NCI-H748 (cell line): ENCODE measurements around the gene DNAJC27.

ENCODE experiments used
- DNase-seq: peaks from one replicate; lab custom pipeline; 2025; ENCODE audit not compliant: unreplicated experiment; lab: John Stamatoyannopoulos, UW

Gene DNAJC27

DNA sequence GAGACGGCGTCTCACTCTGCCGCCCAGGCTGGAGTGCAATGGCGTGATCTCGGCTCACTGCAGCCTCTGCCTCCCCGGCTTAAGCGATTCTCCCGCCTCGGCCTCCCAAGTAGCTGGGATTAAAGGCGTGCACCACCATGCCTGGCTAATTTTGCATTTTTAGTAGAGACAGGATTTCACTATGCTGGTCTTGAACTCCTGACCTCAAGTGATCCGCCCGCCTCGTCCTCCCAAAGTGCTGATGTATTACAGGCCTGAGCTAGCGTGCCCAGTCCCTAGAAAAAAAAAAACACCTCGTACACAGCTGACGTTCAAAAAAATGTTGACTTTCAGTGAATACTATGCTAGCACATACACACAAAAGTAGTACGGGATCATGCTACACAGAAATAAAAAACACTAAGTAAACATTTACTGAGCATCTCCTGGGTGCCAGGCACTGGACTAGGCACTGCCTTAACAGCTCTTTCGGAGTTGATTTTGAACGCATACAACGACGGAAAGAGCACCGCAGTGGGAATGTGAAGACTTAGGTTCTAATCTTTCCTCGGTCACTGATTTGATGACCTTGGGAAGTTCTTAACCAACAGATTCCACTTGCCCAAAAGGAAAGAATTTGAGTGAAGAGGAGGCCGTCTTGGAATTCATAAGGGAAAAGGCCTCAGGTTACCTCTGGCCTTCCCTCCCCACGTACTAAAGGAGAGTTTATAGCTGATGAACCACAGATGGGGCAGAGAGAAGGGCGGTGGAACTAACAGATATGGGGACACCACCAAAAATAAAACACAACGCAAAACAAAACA lies 1.1 kb downstream of the DNAJC27 start:
- DNase-seq: no peak

GRCh38 chr2:24969784-24970183 lies 2.0 kb downstream of the DNAJC27 start:
- no peak for DNase-seq

GRCh38 chr2:24961903-24962302 lies 9.9 kb downstream of the DNAJC27 start:
- no peak for DNase-seq

DNA sequence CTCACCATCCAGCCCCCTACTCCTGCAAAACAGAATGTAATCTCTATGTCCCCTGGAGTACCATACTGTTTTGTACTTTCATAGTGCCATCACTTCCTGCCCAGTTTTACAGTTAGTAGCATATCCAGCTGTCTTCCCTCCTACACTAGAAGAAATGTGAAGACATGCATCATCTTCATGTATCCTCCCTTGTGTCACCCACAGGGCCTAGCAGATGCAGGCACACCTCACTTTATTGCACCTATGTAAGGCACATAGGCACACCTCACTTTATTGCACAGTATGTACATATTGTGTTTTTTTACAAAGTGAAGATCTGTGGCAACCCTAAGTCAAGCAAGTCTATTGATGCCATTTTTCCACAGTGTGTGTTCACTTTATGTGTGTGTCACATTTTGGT lies 12.0 kb downstream of the DNAJC27 start:
- no peak for DNase-seq

GRCh38 chr2:24958411-24958935 lies 13.3 kb downstream of the DNAJC27 start:
- DNase-seq: no peak

GRCh38 chr2:24957976-24958375 lies 13.8 kb downstream of the DNAJC27 start:
- DNase-seq: no peak

GRCh38 chr2:24957221-24957620 lies 14.5 kb downstream of the DNAJC27 start:
- DNase-seq: no peak

DNA sequence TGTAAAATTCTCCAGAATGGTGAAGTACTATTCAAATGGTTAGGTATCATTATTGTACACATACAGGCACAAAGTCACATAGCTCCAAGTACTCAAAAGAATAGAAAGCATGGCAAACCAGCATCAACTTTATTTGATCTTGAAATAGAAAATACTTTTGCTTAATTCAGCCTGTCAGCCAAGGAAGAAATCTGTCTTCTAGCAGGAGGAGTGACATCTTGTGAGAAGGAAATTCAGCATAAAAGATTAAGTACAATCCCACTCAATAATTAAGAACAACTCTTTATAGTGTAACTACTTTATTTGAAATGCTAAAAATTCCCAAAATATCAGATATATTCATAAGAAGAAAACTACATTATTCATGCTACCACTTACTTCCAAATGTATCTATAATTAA lies 15.8 kb downstream of the DNAJC27 start:
- DNase-seq: no peak

DNA sequence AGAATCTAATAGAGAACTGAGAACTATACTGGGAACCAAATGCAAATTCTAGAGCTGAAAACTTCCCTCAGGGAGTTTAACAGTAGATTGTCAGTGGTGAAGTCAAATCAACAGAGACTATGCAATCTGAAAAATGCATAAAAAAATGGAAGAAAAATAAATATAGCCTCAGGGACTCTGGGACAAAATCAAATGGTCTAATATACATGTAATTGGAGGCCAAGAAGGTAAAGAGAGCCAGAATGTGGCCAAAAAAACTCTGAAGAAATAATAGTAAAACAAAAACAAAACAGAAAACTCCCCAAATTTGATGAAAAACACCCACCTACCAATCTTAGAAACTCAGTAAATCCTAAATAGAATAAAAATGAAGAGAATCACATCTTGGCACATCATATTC lies 16.5 kb downstream of the DNAJC27 start:
- DNase-seq: no peak

DNA sequence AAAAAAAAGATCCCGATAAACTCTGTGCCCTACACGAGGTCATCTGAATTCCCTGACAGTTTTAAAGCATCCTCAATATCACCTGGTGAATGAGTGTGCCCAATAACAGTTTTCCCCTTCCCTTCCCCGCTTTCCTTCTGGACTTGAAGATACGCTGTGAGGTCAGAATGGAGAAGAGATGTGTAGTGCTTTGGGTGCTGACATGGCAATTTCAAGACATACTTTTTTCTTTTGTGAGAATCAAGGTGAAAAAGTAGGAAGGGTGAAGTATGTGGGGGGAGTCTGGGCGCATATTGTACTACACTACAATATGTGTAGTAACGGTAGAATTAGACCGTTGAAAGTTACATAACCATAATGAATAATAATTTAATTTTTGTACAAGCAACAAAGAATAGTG lies 21.7 kb downstream of the DNAJC27 start:
- no peak for DNase-seq

DNA sequence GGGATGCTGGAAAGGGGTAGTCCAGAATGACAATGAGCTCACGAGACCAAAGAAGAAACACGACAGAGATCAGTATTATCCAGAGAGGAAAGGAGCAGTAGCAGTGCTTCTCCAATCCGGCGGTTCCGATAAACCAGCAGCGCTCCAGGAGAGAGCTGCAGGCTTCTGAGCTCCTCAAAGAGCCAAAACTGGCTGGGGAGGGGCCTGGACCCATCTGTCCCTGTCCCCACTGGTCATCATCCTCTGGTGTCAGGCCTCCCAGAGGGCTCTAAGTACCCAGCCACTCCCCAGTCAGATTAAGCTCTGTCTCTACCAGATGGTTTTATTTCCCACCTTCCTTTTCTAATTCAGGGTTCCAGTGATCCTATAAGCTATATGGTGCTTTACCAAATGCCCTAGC lies 23.2 kb downstream of the DNAJC27 start:
- DNase-seq: no peak

- no peak for DNase-seq
Observed at GRCh38 chr2:24947561-24948157, 24.1 kb downstream of the DNAJC27 start.

DNA sequence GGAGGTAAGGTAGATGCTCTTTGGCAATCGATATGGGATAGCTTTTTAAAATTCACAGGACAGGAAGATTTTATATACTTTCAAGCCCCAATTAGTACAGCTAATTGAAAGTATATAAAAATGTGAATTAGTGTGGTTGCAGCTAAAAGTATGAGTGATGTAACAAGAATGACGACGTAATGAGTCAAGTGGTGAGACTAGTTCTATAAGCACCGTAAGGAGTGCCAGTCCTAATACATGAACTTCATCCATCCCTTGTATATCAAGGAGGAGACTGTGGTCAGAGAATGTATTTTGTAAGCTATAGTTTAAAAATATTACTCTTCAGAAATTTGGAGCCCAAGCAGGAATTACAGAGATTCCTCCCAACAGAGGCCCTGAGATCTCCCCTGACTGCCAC lies 25.8 kb downstream of the DNAJC27 start:
- no peak for DNase-seq

GRCh38 chr2:24943427-24944053 lies 28.2 kb downstream of the DNAJC27 start:
- no peak for DNase-seq

DNA sequence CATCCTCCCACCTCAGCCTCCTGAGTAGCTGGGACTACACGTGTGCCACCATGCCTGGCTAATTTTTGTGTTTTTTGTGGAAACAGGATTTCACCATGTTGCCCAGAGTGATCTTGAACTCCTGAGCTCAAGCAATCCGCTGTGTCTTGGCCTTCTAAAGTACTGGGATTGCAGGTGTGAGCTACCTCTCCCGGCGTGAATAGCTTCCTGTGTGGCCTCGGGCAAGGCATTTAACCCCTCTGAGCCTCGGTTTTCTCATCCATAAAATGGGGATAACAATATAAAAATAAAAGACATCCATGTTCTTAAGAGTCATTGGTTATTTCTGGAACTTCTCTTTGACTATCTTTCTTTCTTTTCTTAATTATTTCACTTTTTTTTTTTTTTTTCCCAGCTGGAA lies 32.4 kb downstream of the DNAJC27 start:
- DNase-seq: no peak

DNA sequence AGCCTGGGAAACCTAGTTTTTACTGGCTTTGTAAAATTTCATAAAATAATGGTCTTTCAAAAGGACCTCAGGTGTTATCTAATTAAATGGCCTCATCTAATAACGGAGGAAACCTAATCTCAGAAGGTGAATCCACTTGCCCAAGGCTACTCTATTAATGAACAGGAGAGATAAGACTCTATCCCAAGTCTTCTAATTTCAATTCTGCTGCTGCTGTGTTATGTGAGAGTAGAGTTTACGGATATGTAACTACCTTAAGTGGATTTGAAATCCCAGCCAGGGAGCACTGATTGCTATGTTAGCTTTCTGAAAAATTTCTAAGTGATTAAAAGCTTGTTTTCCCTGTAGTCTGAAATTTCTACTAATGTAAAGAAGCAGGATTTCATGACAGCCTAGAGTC lies 34.5 kb downstream of the DNAJC27 start:
- DNase-seq: no peak

DNA sequence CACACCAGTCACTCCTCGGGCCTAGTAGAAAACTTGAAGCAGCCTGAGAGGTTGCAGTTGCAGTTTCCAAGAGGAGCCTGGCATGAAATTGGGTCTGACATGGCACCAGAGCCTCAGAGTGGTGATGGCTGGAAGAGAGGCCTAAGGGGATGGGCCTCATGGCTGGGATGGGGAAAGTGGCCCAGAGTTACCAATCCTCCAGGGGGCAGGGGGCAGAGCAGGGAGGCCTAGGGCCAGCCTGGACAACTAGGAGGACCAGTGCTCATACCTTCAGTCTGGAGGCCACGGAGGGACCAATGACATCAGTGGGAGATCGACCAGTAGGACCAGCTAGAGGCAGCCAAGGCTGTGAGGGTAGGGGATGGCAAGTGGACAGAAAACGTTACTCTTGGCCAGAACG lies 36.6 kb downstream of the DNAJC27 start:
- DNase-seq: no peak

- DNase-seq: no peak
Observed at GRCh38 chr2:24932715-24933114, 39.0 kb downstream of the DNAJC27 start.

DNA sequence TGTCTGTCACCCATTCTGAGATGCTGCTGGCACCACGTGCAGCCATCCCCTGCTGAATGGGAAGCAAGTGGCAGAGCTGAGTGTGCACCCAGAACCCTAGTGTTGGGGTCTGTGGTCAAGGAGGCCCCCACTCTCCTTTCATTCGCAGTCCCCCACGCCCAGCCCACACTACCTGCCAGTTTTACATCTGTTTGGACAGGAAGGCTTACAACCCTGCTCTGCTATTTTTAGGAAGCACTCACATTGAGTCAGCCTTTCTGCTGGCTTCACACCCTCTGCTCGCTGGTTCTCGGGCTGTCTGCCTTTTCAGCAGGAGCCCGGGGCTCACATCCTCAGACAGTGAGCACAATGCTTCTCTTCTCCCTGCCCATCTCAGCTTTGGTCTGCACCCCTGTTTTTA lies 41.0 kb downstream of the DNAJC27 start:
- no peak for DNase-seq

GRCh38 chr2:24929230-24929629 lies 42.5 kb downstream of the DNAJC27 start:
- DNase-seq: no peak

DNA sequence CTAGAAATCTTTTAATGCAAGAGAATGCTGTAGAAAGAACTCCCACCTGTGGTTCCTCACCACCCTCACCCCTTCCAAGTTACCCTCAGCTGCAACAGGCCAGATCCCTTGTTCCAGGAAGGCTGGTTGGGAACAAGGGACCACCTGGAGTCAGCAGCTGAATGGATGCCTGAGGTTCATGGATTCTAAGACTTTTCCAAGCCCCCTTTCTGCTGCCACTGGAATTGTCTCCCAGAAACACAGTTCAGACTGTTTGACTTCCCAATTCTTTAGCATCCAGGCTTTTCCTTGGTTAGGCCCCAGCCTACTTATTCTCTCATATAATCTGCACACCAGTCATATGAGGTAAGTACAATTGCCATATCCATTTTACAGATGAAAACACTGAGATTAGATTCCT lies 43.7 kb downstream of the DNAJC27 start:
- no peak for DNase-seq

DNA sequence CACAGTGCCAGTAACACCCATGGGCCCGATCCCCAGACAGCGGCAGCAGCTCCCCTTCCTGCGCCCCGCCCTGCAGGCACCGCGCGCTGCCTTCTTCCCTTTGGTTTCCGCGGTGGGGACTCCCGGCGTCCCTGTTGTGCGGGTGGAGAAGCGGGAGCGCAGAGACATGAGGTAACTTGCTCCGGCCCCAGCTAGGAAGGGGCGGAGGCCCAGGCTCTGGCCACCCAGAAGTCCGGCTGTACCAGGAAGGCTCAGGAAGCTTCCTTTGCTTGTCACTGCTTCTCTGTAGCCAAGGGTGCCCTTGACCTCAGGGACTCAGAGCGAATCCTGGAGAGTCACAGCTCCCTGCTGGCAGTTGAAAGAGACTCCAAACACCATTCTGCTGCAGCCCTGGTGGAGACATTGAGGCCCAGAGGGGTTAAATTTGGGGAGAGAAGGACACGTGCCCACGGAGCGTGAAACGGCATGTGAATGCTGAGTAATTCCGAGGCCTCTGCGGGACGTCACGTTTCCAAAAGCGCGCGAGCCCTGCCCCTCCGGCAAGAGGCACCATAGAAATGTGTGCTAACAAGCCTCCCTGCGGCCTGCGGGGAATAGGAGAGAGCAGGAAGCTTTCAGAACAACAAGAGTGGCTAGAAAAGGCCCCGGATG lies 45.0 kb downstream of the DNAJC27 start:
- no peak for DNase-seq
